WTC11 (cell line): Measurements from ENCODE around the gene DCAF16. TPM values are rescaled to one million over a fixed set of nuclear protein-coding genes. Genes with fewer than 3 reads are reported as not detected.

ENCODE experiments used
- FOXK1 ChIP-seq: sonication (generic); formaldehyde crosslinking; IDR thresholded peaks from 2 replicates; pipeline ENCODE4 v1.8.0; 2022; ENCODE audit warnings: mild to moderate bottlenecking, moderate library complexity, missing genetic modification reagents
- GTF2I ChIP-seq: fragments of 250-450 bp; sonication (Bioruptor Pico); conservative IDR thresholded peaks from 2 replicates; pipeline ENCODE4 v1.4.0; 2021; ENCODE audit warnings: mild to moderate bottlenecking
- NFATC4 ChIP-seq: fragments of 250-450 bp; sonication (Bioruptor Pico); IDR thresholded peaks from 2 replicates; pipeline ENCODE4 v1.9.0; 2021; ENCODE audit warnings: mild to moderate bottlenecking
- NR2C2 ChIP-seq: sonication (generic); formaldehyde crosslinking; IDR thresholded peaks from 2 replicates; pipeline ENCODE4 v1.8.0; 2022; ENCODE audit warnings: mild to moderate bottlenecking, missing genetic modification reagents
- SMAD3 ChIP-seq: sonication (generic); formaldehyde crosslinking; IDR thresholded peaks from 2 replicates; pipeline ENCODE4 v1.8.0; 2022; ENCODE audit warnings: missing genetic modification reagents, mild to moderate bottlenecking, borderline replicate concordance
- SOX15 ChIP-seq: fragments of 250-450 bp; sonication (Bioruptor Pico); IDR thresholded peaks from 2 replicates; pipeline ENCODE4 v1.9.0; 2021; ENCODE audit warnings: mild to moderate bottlenecking
- ZNF232 ChIP-seq: sonication (generic); formaldehyde crosslinking; IDR thresholded peaks from 2 replicates; pipeline ENCODE4 v1.8.0; 2022; ENCODE audit warnings: mild to moderate bottlenecking, missing genetic modification reagents
- total RNA-seq: library from RNA; stranded (reverse); gene quantifications from 3 replicates; pipeline ENCODE4 v1.2.3, GENCODE V29; 2021
- TF ChIP-seq, protein P1 (sequence below): sonication (generic); formaldehyde crosslinking; IDR thresholded peaks from 2 replicates; pipeline ENCODE4 v1.8.0; 2022; ENCODE audit warnings: mild to moderate bottlenecking, missing genetic modification reagents
- TF ChIP-seq, protein P2 (sequence below): sonication (generic); formaldehyde crosslinking; IDR thresholded peaks from 2 replicates; pipeline ENCODE4 v1.8.1; 2022; ENCODE audit warnings: low read depth, missing genetic modification reagents, borderline replicate concordance
- TF ChIP-seq, protein P3 (sequence below): sonication (generic); formaldehyde crosslinking; IDR thresholded peaks from 2 replicates; pipeline ENCODE4 v1.8.1; 2023; ENCODE audit warnings: mild to moderate bottlenecking, moderate library complexity, missing genetic modification reagents
- TF ChIP-seq, protein P4 (sequence below): sonication (generic); formaldehyde crosslinking; IDR thresholded peaks from 2 replicates; pipeline ENCODE4 v1.8.1; 2023; ENCODE audit warnings: mild to moderate bottlenecking, missing genetic modification reagents
- TF ChIP-seq, protein P5 (sequence below): fragments of 250-450 bp; sonication (Bioruptor Pico); conservative IDR thresholded peaks from 2 replicates; pipeline ENCODE4 v1.9.0; 2021; ENCODE audit warnings: mild to moderate bottlenecking
- TF ChIP-seq, protein P6 (sequence below): sonication (generic); formaldehyde crosslinking; IDR thresholded peaks from 2 replicates; pipeline ENCODE4 v1.8.1; 2022; ENCODE audit warnings: missing genetic modification reagents, borderline replicate concordance

The DCAF16 gene
- total RNA-seq, 1 experiment from 2014 or later = 53.6 TPM

DNA sequence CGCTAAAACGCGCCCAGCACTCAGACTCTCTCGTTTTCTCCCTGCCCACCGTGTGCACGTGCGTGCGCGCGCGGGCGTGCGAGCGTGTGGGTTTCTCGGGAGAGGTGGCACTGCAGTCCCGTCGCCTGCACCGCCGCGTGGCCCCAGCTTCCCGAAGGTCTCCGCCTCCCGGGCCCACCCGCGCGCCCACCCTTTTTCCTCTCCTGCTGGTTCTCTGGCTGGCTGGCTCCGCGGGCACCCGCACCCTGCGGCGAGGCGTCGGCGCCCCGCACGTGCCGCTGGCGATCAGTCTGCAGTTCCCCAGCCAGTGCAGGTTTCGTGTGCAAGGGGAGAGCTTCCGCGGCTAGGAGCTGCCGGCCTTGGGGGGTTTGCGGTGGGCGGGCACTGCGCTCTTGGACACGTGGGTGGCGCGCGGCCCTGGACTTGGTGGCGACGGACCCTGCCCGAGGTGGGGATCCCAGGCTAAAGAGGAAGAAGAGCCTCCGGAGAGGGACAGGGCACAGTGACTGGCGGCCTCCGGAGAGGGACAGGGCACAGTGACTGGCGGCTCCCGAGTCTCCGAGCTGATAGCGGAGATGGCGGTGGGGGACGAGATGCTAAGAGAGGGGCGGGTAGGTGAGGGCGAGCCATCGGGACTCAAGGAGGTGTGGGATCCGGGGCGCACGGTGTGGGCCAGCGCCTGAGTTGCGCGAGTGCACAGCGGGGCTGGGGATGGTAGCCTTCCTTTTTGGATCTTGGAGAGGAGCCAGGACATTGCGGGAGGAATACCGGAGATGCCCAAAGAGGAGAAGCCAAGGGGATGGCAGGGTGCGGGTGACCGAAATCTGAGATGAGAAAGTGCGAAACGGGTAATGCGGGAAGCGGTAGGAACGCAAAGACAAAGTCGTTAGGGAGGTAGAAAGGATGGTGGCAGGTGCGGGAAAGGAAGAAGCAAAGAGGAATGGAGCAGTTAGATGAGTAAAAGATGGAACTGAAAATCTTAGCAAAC lies 29.0 kb downstream of the DCAF16 start, which contains the start of gene FAM184B (continued):
- TF ChIP-seq, protein P1, sequence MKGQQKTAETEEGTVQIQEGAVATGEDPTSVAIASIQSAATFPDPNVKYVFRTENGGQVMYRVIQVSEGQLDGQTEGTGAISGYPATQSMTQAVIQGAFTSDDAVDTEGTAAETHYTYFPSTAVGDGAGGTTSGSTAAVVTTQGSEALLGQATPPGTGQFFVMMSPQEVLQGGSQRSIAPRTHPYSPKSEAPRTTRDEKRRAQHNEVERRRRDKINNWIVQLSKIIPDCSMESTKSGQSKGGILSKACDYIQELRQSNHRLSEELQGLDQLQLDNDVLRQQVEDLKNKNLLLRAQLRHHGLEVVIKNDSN (CRISPR knock-in tag) = peak; percentile 73; the same call in 1 of the 2 replicates
- TF ChIP-seq, protein P2, sequence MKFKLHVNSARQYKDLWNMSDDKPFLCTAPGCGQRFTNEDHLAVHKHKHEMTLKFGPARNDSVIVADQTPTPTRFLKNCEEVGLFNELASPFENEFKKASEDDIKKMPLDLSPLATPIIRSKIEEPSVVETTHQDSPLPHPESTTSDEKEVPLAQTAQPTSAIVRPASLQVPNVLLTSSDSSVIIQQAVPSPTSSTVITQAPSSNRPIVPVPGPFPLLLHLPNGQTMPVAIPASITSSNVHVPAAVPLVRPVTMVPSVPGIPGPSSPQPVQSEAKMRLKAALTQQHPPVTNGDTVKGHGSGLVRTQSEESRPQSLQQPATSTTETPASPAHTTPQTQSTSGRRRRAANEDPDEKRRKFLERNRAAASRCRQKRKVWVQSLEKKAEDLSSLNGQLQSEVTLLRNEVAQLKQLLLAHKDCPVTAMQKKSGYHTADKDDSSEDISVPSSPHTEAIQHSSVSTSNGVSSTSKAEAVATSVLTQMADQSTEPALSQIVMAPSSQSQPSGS (CRISPR knock-in tag) = peak; percentile 76; the same call in 1 of the 2 replicates
- TF ChIP-seq FOXK1 (CRISPR knock-in tag) = peak; percentile 73; the same call in 1 of the 2 replicates
- no peak for TF ChIP-seq SOX15 (CRISPR knock-in tag)
- 0 out of 2 replicates have a peak, but pooled peaks have one; percentile 66 for TF ChIP-seq ZNF232
- no peak for TF ChIP-seq NFATC4 (CRISPR knock-in tag)
- TF ChIP-seq, protein P3, sequence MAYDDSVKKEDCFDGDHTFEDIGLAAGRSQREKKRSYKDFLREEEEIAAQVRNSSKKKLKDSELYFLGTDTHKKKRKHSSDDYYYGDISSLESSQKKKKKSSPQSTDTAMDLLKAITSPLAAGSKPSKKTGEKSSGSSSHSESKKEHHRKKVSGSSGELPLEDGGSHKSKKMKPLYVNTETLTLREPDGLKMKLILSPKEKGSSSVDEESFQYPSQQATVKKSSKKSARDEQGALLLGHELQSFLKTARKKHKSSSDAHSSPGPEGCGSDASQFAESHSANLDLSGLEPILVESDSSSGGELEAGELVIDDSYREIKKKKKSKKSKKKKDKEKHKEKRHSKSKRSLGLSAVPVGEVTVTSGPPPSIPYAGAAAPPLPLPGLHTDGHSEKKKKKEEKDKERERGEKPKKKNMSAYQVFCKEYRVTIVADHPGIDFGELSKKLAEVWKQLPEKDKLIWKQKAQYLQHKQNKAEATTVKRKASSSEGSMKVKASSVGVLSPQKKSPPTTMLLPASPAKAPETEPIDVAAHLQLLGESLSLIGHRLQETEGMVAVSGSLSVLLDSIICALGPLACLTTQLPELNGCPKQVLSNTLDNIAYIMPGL (CRISPR knock-in tag) = peak; percentile 79
- TF ChIP-seq, protein P4, sequence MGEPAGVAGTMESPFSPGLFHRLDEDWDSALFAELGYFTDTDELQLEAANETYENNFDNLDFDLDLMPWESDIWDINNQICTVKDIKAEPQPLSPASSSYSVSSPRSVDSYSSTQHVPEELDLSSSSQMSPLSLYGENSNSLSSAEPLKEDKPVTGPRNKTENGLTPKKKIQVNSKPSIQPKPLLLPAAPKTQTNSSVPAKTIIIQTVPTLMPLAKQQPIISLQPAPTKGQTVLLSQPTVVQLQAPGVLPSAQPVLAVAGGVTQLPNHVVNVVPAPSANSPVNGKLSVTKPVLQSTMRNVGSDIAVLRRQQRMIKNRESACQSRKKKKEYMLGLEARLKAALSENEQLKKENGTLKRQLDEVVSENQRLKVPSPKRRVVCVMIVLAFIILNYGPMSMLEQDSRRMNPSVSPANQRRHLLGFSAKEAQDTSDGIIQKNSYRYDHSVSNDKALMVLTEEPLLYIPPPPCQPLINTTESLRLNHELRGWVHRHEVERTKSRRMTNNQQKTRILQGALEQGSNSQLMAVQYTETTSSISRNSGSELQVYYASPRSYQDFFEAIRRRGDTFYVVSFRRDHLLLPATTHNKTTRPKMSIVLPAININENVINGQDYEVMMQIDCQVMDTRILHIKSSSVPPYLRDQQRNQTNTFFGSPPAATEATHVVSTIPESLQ = no peak
- 0 out of 2 replicates have a peak, but pooled peaks have one; percentile 52 for TF ChIP-seq SMAD3
- peak; percentile 57 for TF ChIP-seq NR2C2 (CRISPR knock-in tag)
- TF ChIP-seq GTF2I (CRISPR knock-in tag) = no peak
- TF ChIP-seq, protein P5, sequence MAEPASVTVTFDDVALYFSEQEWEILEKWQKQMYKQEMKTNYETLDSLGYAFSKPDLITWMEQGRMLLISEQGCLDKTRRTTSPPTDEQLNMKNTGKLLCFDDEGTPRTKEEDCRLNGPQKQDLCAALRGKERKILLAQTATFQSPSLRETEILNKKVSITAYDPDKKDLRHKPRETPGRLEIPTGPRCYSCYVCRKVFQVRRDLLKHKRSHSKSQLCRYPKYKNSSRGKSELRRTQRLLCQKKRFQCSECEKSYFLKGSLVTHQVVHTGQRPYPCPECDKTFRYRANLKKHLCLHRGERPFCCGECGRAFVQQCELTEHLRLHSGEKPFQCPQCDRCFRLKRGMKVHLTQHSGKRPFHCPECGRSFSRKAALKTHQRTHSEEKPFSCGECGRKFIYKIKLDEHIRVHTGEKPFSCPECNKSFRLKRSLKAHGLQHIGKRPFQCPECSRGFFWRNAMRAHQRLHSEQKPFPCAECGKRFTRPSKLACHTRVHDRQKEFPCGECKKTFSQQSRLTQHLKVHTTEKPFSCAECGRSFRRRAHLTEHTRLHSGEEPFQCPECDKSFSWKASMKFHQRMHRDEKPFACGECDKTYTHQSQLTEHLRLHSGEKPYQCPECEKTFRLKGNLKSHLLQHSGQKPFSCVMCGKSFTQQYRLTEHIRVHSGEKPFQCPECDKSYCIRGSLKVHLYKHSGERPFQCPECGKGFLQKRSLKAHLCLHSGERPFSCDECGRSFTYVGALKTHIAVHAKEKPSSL = no peak
- TF ChIP-seq, protein P6, sequence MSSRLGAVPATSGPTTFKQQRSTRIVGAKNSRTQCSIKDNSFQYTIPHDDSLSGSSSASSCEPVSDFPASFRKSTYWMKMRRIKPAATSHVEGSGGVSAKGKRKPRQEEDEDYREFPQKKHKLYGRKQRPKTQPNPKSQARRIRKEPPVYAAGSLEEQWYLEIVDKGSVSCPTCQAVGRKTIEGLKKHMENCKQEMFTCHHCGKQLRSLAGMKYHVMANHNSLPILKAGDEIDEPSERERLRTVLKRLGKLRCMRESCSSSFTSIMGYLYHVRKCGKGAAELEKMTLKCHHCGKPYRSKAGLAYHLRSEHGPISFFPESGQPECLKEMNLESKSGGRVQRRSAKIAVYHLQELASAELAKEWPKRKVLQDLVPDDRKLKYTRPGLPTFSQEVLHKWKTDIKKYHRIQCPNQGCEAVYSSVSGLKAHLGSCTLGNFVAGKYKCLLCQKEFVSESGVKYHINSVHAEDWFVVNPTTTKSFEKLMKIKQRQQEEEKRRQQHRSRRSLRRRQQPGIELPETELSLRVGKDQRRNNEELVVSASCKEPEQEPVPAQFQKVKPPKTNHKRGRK = no peak
